Smooth muscle cell (in vitro differentiated cells): ENCODE measurements around the gene ERVH48-1. TPM values are rescaled to one million over a fixed set of nuclear protein-coding genes. Genes with fewer than 3 reads are reported as not detected.

Experiments used
- DNase-seq: peaks from one replicate; lab custom pipeline; 2025; ENCODE audit not compliant: unreplicated experiment; lab: John Stamatoyannopoulos, UW
- H2AFZ ChIP-seq: fragments of 200-600 bp; sonication (generic); 2 replicates; pipeline ENCODE4 v1.6.0; 2016; ENCODE audit warnings: antibody characterized with exemption, low read depth, mild to moderate bottlenecking
- H3F3A ChIP-seq: fragments of 200-600 bp; sonication (generic); 2 replicates; pipeline ENCODE4 v1.6.0; 2017; ENCODE audit warnings: antibody characterized with exemption, low read depth
- H3K27ac ChIP-seq: fragments of 200-600 bp; sonication (generic); 2 replicates; pipeline ENCODE4 v1.5.1; 2016; ENCODE audit warnings: low read depth, mild to moderate bottlenecking
- H3K27me3 ChIP-seq: fragments of 200-600 bp; sonication (generic); 2 replicates; pipeline ENCODE4 v1.6.1; 2016; ENCODE audit warnings: low read depth, mild to moderate bottlenecking
- H3K36me3 ChIP-seq: fragments of 200-600 bp; sonication (generic); 2 replicates; pipeline ENCODE4 v1.5.1; 2016; ENCODE audit warnings: low read depth
- H3K4me1 ChIP-seq: fragments of 200-600 bp; sonication (generic); 2 replicates; pipeline ENCODE4 v1.5.1; 2016; ENCODE audit warnings: low read depth
- H3K4me2 ChIP-seq: fragments of 200-600 bp; sonication (generic); 2 replicates; pipeline ENCODE4 v1.6.0; 2016; ENCODE audit warnings: mild to moderate bottlenecking
- H3K4me3 ChIP-seq: fragments of 200-600 bp; sonication (generic); 2 replicates; pipeline ENCODE4 v1.5.1; 2016; ENCODE audit warnings: mild to moderate bottlenecking
- H3K79me2 ChIP-seq: fragments of 200-600 bp; sonication (generic); 2 replicates; pipeline ENCODE4 v1.6.0; 2016; ENCODE audit warnings: low read depth, mild to moderate bottlenecking
- H3K9ac ChIP-seq: fragments of 200-600 bp; sonication (generic); 2 replicates; pipeline ENCODE4 v1.6.0; 2016; ENCODE audit warnings: low read depth
- H3K9me3 ChIP-seq: fragments of 200-600 bp; sonication (generic); replicated peaks from 2 replicates; pipeline ENCODE4 v1.5.1; 2016; ENCODE audit warnings: low read depth
- H4K20me1 ChIP-seq: fragments of 200-600 bp; sonication (generic); 2 replicates; pipeline ENCODE4 v1.6.0; 2016; ENCODE audit warnings: low read depth
- CTCF ChIP-seq: fragments of 200-600 bp; sonication (generic); IDR thresholded peaks from 2 replicates; pipeline ENCODE4 v1.5.1; 2017; ENCODE audit warnings: borderline replicate concordance, mild to moderate bottlenecking, antibody characterized with exemption; ENCODE audit not compliant: insufficient read depth, poor library complexity, severe bottlenecking
- WGBS: methylation state at CpG from one replicate; pipeline ENCODE4 v1.1.7; 2016; ENCODE audit warnings: low lambda C conversion rate; 5-methylcytosine and 5-hydroxymethylcytosine counted together
- polyA plus RNA-seq: library from polyadenylated mRNA; unstranded; fragments of >200 nt; fragmentation: Nextera tagmentation; extraction: Ambion mirVana; gene quantifications from 2 replicates; pipeline ENCODE4 v1.2.1, GENCODE V29; 2016
- total RNA-seq: library from RNA; depleted of rRNA; stranded (reverse); fragments of >200 nt; gene quantifications from 2 replicates; pipeline ENCODE4 v1.2.3, GENCODE V29; 2014

Gene ERVH48-1
- total and polyA plus RNA-seq, 2 experiments from 2014 or later, result 6.8 to 7.6 TPM

DNA sequence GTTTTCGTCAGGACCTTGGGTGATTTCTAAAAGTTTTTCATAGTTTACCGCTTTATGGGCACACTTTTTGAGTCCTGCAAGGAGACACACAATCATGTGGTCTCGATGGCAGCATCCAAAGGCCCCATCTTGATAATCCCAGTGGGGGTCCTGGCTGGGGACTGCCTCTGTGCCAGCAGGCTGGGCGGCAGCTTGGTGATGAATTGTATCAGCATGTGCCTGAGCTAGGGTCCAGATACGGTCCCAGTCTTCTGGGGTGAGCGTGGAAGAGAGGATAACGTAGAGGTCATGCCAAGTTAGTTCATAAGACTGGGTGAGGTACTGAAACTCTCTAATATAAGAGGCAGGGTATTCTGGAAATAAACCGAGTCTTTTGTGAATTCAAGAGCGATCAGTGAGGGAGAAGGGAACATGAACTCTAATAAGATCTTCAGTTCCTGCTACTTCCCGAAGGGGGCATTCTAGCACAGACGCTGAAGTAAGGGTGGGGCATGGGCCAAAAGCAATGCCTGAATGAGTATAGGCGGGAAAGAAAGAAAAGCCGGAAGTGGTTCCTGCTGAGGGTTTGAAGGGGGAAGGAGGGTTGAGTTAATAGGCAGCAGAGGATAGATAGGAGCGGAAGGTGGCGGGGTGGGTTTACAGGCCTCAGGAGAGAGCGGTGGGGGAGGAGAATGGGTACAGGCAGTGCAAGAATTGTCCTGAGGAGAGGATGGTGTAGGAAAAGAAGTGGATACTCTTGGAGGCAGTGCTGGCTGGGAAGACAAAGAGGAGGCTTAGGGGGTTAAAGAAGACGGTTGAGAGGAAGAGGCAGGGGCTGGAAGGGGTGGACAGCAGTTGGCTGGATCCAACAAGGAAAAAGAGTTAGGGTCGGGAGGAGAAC is 1.6 kb downstream of the ERVH48-1 start:
- Histone ChIP-seq H2AFZ (peak overlapping the region; percentile 23), H3K27me3 (no peaks in the 10 kb centered on the region), H3K79me2 (no peaks in the 10 kb centered on the region), H3K27ac (no peak overlapping the region), H3K36me3 (no peaks in the 10 kb centered on the region), H3K4me1 (peaks cover 6% of the 10 kb centered on the region), H4K20me1 (no peaks in the 10 kb centered on the region), H3K9me3 (no peaks in the 10 kb centered on the region), H3K4me2 (peak overlapping the region; percentile 75), H3K9ac (no peak overlapping the region), H3K4me3 (peak overlapping the region; percentile 20), H3F3A (no peaks in the 10 kb centered on the region)
- 27% methylated on average over 18 of the region's 18 CpGs for WGBS
- no peak for DNase-seq
- TF ChIP-seq CTCF, result no peak

DNA sequence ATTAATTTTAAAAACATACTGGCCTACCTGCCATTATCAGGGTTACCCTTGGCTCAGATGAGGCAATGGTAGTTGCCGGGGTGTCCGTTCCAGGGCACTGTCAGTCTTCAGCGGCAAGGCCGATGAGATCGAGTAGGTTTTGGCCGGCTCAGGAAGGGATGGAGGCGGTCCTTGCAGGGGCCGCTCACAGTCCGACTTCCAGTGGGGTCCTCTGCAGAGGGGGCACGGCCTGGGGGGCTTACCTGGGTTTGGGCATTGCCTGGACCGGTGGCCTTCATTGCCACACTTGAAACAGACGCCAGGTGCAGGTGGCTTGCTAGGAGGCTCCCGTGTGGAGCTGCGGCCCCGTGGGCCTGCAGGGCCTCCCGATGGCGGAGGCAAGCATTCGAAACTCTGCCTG is 2.5 kb downstream of the ERVH48-1 start:
- H3K79me2 ChIP-seq, result no peaks in the 10 kb centered on the region
- TF ChIP-seq CTCF, result no peak
- no peaks in the 10 kb centered on the region for H4K20me1 ChIP-seq
- 92% methylated on average over 18 of the region's 18 CpGs for WGBS
- no peak overlapping the region for H2AFZ ChIP-seq
- H3F3A ChIP-seq, result no peaks in the 10 kb centered on the region
- H3K4me1 ChIP-seq, result peaks cover 6% of the 10 kb centered on the region
- DNase-seq, result no peak
- H3K27me3 ChIP-seq, result no peaks in the 10 kb centered on the region
- no peak overlapping the region for H3K4me3 ChIP-seq
- no peaks in the 10 kb centered on the region for H3K9me3 ChIP-seq
- H3K27ac ChIP-seq, result no peak overlapping the region
- H3K36me3 ChIP-seq, result no peaks in the 10 kb centered on the region
- H3K4me2 ChIP-seq, result no peak overlapping the region
- H3K9ac ChIP-seq, result no peak overlapping the region

DNA sequence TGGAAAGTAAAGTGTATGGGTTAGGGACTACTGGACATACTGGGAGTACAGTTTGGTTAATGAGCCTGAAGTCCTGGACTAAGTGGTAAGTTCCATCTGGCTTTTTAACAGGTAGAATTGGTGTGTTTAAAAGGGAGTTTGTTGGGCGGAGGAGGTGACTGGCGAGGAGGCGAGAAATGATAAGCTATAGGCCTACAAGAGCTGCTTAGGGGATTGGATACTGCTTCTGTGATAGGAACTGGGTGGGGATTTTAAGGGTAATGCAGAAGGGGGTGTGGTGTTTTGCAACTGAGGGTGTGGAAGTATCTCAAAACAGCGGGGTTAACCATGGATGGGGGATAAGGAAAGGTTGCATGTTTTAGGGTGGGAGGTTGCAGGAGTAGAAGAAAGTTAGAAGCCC is 3.5 kb downstream of the ERVH48-1 start:
- WGBS, result 91% methylated on average over 4 of the region's 4 CpGs
- Histone ChIP-seq H2AFZ (no peak overlapping the region), H3K79me2 (no peaks in the 10 kb centered on the region), H3F3A (no peaks in the 10 kb centered on the region), H3K4me1 (peaks cover 6% of the 10 kb centered on the region), H4K20me1 (no peaks in the 10 kb centered on the region), H3K27me3 (no peaks in the 10 kb centered on the region), H3K9me3 (no peaks in the 10 kb centered on the region), H3K4me3 (no peak overlapping the region), H3K4me2 (no peak overlapping the region), H3K36me3 (no peaks in the 10 kb centered on the region), H3K9ac (no peak overlapping the region), H3K27ac (no peak overlapping the region)
- no peak for TF ChIP-seq CTCF
- no peak for DNase-seq

DNA sequence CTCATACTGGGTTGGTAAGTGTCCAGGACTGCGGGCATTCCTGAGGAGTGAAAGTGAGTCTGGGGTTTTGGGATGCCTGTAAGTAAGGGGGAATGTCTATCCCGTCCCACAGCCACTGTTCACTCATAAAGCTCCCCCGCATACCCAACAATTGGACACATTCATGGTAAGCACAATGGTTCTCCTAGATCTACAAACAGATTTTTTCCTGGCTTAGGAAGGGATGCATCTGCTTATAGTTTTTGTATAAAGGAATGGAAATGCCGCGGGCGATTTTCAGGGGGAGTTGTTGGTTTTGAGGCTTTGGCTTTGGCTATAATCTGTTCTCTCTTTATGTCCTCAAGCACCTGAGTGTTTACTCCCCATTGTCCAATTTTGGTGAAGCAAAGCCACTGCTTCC is 7.1 kb downstream of the ERVH48-1 start:
- no peaks in the 10 kb centered on the region for H3K9me3 ChIP-seq
- no peaks in the 10 kb centered on the region for H3K4me1 ChIP-seq
- no peaks in the 10 kb centered on the region for H3K79me2 ChIP-seq
- TF ChIP-seq CTCF, result no peak
- DNase-seq, result no peak
- H3K9ac ChIP-seq, result no peak overlapping the region
- no peak overlapping the region for H3K27ac ChIP-seq
- no peak overlapping the region for H2AFZ ChIP-seq
- WGBS, result 93% methylated on average over 6 of the region's 6 CpGs
- H3K27me3 ChIP-seq, result no peaks in the 10 kb centered on the region
- H3K4me3 ChIP-seq, result no peak overlapping the region
- H3F3A ChIP-seq, result peaks cover 9% of the 10 kb centered on the region
- H4K20me1 ChIP-seq, result no peaks in the 10 kb centered on the region
- H3K36me3 ChIP-seq, result no peaks in the 10 kb centered on the region
- no peak overlapping the region for H3K4me2 ChIP-seq
